Dedifferentiated amniotic fluid mesenchymal stem cell (primary cell): ENCODE results near the gene BET1.

Source experiments
- DNase-seq: peaks from one replicate; pipeline ENCODE4 v3.0.0-alpha.2; 2016; ENCODE audit errors: extremely low spot score

The BET1 gene

DNA sequence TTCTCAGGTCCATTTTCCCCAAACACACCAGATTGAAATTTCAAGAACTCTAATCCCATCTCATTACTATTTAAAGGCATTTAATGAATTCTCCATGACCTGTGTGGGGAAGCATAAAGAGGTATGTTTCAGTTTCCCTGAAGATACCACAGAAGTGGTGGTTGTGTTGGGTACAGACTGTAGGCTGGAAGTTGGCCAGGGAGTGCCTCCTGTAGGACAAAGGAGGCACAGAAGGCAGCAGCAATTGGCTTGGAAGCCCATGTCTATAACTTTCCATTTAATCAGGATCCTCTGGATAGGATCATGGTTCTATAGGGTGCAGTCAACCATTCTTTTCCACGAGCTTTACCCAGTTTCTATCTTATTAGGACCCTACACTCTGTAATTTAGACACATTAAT lies 8.6 kb upstream of the BET1 start:
- DNase-seq: no peak

DNA sequence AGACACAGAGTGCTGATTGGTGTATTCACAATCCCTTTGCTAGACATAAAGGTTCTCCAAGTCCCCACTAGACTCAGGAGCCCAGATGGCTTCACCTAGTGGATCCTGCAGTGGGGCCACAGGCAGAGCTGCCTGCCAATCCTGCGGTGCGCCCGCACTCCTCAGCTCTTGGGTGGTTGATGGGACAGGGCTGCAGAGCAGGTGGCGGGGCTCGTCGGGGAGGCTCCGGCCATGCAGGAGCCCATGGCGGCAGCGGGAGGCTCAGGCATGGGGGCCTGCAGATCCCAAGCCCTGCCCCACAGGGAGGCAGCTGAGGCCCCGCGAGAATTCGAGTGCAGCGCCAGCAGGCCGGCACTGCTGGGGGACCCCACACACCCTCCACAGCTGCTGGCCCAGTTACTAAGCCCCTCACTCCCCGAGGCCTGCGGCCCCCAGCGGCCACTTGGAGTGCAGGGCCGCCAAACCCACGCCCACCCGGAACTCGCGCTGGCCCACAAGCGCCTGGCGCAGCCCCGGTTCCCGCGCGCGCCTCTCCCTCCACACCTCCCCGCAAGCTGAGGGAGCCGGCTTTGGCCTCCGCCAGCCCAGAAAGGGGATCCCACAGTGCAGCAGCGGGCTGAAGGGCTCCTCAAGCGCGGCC lies 7.7 kb upstream of the BET1 start:
- DNase-seq: no peak

DNA sequence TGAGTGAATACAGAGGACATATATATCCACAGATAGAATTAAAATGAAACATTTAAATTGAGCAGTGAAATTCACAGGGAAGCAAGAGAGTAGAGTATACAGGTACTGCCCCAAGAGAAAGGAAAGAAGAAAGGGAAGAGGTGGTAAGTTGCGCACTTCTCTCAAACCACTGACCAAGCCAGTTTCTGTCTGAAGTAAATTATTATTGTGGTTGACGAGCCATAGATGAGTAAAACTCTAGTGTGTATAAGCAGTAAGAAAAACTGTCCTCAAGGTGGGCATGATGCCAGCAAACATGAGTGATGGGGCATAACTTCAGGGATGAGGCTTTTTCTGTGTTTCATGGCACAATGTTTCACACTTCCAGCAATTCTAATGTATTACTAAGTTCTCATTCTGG lies 4.4 kb upstream of the BET1 start:
- DNase-seq: no peak

DNA sequence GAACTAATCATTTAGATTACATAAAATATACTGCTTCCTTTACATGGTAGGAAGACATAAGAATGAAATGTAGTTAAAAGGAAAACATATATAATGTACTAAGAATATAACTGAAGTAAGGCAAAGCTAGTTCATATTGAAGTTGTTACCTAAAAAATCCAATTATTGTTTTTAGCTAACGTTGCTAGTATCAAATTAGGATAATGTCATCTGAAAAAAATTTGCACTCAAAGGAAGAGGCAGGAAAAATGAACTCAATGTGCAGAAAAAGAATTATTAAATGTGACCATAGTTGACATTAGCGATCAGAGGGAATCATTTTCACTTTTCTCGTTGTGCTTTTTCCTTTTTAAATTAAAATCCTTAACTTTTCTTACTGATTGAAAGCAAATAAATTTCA lies 1.6 kb upstream of the BET1 start:
- DNase-seq: no peak

DNA sequence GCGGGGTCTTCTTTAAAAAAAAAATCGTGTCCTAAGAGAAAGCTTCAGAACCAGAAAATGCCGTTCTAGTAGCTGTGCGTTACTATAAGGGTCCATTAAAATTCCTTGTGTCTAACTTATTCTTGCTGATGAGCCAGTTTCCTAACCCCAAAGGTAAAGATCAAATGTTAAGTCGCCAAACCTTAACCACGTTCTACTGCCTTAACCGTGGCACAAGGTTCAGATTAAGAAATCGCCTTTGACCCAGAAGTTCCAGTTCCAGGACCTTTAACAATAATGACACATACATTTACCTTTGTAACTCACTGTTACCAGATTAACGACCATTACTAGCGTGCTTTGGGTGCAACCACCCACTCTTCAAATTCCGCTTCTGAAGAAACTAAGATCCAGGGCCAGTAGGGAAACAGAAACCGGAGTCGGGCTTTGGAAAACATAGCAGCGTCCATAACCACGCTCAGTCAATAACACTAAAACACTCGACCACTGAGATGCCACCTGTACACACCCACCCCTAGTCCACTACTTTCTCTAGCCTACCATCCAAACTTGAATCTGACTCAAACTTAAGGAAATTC lies 620 bp downstream of the BET1 start:
- DNase-seq: peak; percentile 22

DNA sequence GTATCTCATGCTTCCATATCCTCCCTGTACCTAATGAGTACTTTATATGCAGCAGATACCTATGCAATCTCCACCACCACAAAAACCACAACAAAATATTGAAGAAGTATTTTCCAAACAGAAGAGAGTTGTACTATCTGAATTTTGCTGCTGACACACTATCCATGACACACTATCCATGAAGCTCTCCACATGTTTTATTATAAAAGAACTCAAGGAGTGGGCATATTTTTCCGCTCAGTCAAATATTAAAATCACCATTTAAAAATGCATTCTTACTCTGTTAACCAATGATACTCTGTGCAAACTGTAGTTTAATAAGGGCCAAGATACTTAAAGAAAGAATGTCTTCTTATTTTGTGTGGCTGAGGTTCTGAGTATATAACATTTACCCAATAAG lies 2.8 kb downstream of the BET1 start:
- no peak for DNase-seq

DNA sequence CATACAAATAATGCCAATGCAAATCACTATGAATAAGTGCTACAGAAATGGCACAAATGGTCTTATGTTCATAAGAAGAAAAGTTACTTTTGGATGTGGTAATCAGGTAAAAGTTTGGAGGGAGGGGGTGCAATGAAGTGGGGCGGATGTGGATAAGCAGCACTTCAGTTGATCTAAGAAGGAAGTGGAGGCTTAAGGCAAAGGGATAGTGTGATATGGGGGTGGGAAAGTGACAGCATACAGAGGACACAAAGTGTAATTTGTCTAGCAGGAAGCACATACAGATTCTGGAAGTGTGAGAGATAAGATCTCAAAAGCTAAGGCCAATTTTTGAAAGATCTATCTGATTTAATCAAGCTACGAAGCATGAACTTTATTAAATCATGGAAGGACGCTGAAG lies 6.3 kb downstream of the BET1 start:
- no peak for DNase-seq

DNA sequence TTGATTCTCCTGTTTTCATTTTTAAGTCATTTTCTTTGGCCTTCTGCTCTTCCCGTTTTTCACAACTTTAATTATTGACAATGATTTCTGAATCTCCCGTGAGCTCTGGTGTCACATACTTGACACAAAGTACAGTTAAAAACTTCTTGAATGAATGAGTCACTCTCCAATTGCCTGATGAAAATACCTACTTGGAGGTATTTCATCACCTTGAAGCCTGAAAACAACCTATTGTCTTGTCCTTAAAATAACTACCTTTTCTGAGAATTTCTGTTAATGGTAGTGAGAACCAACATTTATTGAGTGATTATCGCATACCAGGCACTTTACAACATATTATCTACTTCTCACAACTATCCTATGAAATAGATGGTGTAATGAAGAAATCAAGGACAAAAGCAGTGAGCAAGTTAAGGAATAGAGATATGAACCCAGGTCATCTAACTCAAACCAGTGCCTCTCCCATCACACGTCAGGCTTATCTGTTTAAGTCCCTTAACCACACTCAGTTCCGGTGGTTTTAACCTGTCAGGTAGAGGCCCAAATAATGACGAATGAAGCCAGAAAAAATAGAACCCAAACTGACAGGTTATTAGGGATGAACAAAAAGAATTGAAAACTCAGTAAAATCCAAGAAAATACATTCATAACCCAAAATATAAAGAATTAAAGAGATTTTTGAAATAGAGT lies 11.6 kb downstream of the BET1 start:
- DNase-seq: no peak

DNA sequence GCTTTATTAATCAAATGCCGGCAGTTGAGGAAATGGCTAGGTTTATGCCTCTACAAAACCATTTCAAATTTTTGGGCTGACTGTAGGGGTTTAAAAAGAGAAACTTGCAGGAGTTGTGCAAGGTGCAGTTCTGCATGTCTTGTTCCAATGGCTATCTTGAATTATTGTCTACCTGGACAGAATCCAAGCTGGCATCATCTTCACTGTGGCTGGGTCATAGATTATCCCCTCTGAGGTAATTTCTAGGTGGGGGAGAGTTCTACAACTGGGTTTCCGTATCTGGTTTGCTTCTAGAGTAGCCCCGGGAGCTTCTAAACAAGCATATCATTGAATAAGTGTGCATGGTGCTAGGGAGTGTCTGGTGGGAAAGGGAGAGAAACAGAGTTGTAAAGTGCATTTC lies 16.9 kb downstream of the BET1 start:
- no peak for DNase-seq

DNA sequence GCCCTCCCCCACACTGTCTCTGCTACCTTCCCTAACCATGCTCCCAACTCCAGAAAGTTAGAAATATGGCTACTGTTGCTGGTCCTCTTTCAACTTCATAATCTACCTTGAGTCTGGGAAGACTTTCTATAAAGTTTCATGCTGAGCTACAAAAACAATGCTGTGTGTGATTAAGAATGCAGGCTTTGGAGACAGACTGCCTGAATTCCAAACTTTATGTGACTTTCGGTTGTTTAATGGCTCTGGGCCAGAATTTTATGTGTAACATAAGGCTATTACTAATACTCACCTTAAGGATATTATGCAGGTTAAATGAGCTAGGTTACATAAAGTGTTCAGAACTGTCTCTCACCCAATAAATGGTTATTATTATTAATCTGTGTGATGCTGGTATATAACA lies 19.1 kb downstream of the BET1 start:
- DNase-seq: no peak

DNA sequence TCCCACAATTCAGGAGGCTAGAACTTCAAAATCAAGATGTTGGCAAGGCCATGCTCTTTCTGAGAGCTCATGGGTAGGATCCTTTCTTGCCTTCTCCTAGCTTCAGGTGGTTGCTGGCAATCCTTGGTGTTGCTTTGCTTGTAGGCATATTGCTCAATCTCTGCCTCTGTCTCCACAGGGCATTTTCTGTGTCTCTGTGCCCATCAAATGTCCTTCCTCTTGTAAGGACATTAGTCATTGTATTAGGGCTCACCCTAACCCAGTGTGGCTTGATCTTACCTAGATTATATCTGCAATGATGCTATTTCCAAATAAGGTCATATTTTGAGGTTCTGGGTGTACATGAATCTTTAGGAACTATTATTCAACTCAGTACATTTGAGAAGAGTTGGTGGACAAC lies 20.1 kb downstream of the BET1 start:
- DNase-seq: no peak

DNA sequence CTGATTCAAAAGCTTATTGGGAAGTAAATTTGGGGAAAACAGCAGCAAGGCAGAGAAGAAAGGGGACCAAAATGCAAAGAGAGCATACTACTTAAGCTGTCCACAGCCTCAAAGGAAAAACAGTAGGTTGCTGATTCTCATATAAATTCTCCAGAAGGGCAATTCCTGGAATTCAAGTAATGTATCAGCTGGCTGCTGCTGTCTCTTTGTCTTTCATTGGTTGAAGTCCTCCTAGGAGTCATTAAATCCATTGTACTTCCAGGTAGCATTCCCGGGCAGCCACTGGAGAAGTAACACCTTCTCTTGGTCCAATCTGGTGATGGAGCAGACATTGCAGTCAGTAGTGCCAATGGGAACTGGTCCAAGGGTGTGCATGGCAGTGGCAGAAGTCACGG lies 22.7 kb downstream of the BET1 start:
- no peak for DNase-seq

DNA sequence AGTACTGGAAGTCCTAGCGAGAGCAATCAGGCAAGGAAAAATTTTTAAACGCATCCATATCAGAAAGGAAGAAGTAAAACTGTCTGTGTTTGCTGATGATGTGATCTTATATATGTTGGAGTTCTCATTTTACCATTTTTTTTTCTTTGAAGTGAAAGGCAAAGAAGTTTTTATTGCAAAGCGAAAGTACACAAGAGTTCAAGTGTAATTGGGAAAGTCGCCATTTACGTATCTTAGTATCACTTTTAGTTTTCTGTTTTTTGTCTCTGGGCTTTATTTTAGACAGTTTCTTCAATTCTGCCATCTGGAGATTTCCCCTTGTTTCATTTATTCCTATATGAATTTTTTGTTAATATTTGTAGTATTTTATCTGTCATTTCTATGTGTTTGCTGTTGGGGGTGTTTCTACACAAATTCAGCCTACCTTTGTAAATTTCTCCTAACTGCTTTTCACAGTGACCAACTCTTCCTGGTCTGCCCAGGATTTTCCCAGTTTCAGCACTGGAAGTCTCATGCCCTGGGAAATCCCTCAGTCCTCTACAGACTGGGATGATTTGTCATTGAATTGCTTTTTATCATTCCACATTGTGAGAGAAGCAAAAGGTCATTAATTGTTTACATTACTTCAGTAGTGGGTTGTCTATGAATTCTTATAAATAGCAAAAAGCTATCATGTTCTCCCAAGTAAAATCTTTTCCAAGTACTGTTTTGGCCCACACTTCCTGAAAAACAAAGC lies 23.2 kb downstream of the BET1 start:
- no peak for DNase-seq

DNA sequence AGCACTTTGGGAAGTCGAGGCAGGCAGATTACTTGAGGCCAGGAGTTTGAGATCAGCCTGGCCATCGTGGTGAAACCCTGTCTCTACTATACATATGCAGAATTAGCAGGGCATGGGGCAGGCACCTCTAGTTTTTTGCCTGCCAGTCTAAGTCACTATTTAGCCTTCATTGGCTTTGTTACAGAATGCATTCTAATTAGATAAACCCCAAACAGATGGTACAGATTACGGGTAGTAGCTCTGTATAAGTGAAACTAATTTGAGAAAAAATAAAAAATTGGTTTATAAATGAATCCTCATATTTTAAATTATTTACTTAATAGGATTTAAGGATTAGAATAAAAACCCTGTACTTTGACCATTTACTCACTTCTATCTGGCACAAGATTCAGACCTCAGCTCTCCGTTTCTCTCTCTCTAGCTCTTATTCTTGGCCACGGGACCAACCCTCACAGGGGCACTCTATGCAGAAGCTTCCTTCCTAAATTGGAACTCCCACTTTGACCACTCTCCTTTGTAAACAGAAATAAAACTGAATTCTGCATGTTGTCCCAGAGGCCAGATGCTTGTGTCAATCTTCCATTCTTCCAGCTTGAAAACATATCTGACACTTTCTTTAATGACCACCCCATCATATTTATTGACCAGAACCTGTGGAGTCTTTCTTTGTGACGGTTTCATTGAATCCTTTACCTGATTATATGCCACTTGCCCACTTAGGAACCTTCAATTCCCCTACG lies 26.8 kb downstream of the BET1 start:
- DNase-seq: no peak

DNA sequence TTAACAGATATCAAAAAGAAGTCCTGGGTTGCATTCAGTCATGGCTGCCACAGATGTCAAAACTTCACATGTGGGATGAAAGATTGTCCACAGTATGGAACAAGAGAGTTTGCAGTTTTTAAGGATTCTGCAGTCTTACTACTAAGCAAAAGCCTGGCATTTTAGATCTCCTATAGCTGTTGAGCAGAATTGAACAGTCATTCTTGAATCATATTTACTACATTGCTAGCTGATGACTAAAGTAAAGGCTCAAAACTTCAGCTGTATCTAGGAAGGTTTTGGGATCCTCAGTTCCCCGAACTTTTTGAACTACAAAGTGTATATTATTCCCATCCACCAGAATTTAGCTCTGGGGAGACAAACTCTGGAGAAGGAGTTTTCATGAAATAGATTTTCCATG lies 31.0 kb downstream of the BET1 start:
- no peak for DNase-seq

DNA sequence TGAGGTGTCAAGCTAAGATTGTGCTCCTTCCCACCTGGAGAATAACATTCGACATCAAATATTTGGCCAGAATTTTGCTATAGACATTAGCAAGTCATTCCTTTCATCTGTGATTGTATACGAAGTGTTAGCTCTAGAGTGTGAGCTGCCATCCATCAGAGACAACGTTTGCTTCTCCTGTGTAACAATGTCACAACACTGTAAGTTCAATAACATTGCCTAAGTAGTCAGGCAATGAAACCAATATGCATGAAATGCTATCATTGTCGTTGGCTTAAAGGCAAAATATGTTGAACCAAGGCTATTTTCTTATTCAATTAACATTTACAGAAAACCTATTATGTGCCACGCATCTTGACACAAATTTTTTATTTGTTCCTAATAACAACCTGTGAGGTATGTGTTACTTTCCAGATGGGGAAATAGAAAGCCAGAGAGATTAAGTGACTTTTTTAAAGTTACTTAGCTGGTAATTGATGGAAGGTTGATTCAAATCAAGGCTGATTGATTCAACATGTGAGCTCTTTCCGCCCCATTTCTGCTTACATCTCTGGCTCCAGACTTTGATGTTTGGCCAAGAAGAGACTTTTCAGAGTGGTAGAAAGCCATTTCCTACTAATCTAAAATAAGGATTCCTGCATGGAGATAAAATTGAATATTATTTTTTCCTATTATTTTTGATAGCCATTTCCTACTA lies 32.0 kb downstream of the BET1 start:
- DNase-seq: no peak

DNA sequence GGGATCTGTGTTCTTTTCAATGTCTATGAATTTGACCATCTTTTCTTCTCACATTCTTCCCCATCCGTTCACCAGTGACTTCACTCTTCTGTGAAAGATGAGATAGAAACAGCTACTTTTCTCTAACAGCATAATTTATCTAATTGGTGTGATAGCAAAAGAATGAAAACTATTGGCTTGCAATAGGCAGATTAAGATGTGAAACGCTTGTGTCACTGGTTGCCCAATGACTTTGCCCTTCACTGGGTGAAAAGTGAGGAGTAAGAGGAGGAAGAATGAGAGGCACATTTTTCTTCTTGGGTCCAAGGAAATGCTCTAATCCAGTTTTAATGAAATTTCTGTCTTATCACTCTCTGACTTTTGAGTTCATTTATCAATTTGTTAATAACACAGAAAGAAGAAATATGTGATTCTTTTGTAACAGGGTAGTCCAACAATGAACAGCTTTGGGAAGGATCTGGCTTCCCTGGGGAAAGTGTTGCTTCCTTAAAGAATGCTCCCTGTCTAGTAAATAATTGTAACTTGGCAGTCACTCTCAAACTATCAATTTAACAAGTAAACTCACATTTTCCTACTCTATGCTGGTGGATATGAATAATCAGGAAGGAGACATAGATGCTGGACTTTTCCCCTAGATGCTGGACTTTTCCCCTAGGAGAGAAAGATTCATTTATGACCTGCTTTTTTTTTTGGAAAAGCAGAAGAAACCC lies 35.1 kb downstream of the BET1 start:
- DNase-seq: no peak

DNA sequence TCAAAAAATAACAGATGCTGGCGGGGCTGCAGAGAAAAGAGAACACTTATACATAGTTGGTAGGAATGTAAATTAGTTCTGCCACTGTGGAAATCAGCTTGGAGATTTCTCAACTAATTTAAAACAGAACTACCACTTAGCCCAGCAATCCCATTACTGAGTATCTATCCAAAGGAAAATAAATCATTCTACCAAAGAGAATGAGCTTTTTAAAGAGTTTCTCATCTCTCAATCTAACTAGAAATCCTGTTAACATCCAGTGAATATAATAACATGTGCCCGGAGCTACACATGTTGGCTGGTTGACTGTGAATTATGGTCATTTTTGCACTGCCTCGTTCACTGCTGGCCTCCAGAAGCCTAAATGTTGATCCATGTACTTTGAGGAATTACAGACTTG lies 39.3 kb downstream of the BET1 start:
- DNase-seq: no peak

DNA sequence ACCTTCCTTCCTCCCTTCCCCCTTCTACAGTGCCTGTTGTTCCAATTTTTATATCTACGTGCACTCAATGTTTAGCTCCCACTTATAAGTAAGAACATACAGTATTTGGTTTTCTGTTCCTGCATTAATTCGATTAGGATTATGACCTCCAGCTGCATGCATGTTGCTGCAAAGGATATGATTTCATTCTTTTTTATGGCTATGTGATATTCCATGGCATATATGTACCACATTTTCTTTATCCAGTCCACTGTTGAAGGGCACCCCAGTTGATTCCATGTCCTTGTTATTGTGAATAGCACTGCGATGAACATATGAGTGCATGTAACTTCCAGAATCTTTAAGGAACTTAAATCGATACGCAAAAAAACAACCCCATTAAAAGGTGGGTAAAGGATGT lies 39.9 kb downstream of the BET1 start:
- no peak for DNase-seq

DNA sequence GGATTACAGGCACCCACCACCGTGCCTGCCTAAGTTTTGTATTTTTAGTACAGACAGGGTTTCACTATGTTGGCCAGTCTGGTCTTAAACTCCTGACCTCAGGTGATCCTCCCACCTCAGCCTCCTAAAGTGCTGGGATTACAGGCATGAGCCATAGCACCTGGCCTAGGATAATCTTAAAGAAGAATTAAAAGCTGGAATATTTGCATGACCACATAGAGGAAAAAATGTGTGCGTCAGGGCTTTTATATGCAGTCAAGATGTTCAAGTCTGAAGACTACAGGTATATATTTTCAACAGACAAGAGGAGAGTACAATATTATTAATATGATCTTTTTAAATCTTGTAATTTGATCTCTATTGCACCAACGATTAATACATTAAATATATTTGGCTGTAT lies 43.2 kb downstream of the BET1 start:
- no peak for DNase-seq

DNA sequence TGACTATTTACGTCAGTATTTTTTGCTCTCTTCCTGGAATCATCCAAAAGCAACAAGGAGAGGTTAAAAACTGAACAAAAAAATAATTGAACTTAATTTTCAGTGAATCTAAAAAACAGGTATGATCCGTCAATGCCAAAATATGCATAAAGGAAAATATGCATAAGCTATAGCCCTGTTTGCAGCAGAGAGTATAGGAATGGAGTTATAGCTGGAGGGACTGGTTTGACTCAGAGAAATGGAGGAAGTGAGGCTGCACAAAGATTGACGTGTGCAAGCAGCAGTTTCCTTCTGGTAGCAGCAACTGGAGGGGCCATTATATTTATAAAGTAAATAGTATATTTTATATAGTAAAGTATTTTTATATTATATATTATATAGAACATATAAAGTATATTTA lies 45.5 kb downstream of the BET1 start:
- no peak for DNase-seq
